ENCODE measurements around the gene HOXD4. TPM values are rescaled to one million over a fixed set of nuclear protein-coding genes. Genes with fewer than 3 reads are reported as not detected.

The HOXD4 gene
- total and polyA plus RNA-seq, 2 donors, result 2.0 to 4.0 TPM

- H3K27ac ChIP-seq (ENCODE audit: low read depth), result peak overlapping the region; percentile 66
Observed at GRCh38 chr2:176177580-176178037, 26.3 kb downstream of the HOXD4 start.

GRCh38 chr2:176178038-176178756, 26.8 kb downstream of the HOXD4 start:
- Histone ChIP-seq H3K4me3 (ENCODE audit: low read depth, low read length) (peak overlapping the region; percentile 28), H3K36me3 (ENCODE audit: insufficient read depth) (no peaks in the 10 kb centered on the region), H3K27ac (ENCODE audit: low read depth) (peak overlapping the region; percentile 83), H3K4me1 (ENCODE audit: insufficient read depth) (no peaks in the 10 kb centered on the region)
- DNase-seq (ENCODE audit: extremely low spot score), result no peak
- WGBS, result 3% methylated on average over 68 of the region's 68 CpGs

More at GRCh38 chr2:176177580-176178037, 26.3 kb downstream of the HOXD4 start:
- 16% methylated on average over 12 of the region's 12 CpGs for WGBS
- Histone ChIP-seq H3K36me3 (ENCODE audit: insufficient read depth) (no peaks in the 10 kb centered on the region), H3K4me3 (ENCODE audit: low read depth, low read length) (peak overlapping the region; percentile 28), H3K4me1 (ENCODE audit: insufficient read depth) (no peaks in the 10 kb centered on the region)
- no peak for DNase-seq (ENCODE audit: extremely low spot score)

- no peak for DNase-seq (ENCODE audit: extremely low spot score)
- H3K4me1 ChIP-seq (ENCODE audit: insufficient read depth), result no peaks in the 10 kb centered on the region
- H3K27ac ChIP-seq (ENCODE audit: low read depth), result peak overlapping the region; percentile 83
- H3K4me3 ChIP-seq (ENCODE audit: low read depth, low read length), result peak overlapping the region; percentile 28
- H3K36me3 ChIP-seq (ENCODE audit: insufficient read depth), result no peaks in the 10 kb centered on the region
- WGBS, result 27% methylated on average over 7 of the region's 7 CpGs
Observed at GRCh38 chr2:176178757-176179295, 27.5 kb downstream of the HOXD4 start.

- Histone ChIP-seq H3K4me3 (ENCODE audit: low read depth, low read length) (no peak overlapping the region), H3K4me1 (ENCODE audit: insufficient read depth) (no peaks in the 10 kb centered on the region), H3K27ac (ENCODE audit: low read depth) (no peak overlapping the region), H3K36me3 (ENCODE audit: insufficient read depth) (no peaks in the 10 kb centered on the region)
- 77% methylated on average over 3 of the region's 3 CpGs for WGBS
- no peak for DNase-seq (ENCODE audit: extremely low spot score)
Observed at GRCh38 chr2:176181551-176181950, 30.2 kb downstream of the HOXD4 start.

GRCh38 chr2:176182671-176183070, 31.3 kb downstream of the HOXD4 start:
- Histone ChIP-seq H3K4me3 (ENCODE audit: low read depth, low read length) (no peak overlapping the region), H3K27ac (ENCODE audit: low read depth) (no peak overlapping the region), H3K4me1 (ENCODE audit: insufficient read depth) (no peaks in the 10 kb centered on the region), H3K36me3 (ENCODE audit: insufficient read depth) (no peaks in the 10 kb centered on the region)
- DNase-seq (ENCODE audit: extremely low spot score), result no peak
- WGBS, result 85% methylated on average over 3 of the region's 3 CpGs

GRCh38 chr2:176184749-176185148, 33.4 kb downstream of the HOXD4 start:
- H3K4me3 ChIP-seq (ENCODE audit: low read depth, low read length), result no peak overlapping the region
- 59% methylated on average over 2 of the region's 2 CpGs for WGBS
- no peak for DNase-seq (ENCODE audit: extremely low spot score)
- no peak overlapping the region for H3K27ac ChIP-seq (ENCODE audit: low read depth)
- H3K36me3 ChIP-seq (ENCODE audit: insufficient read depth), result no peaks in the 10 kb centered on the region
- peaks cover 3% of the 10 kb centered on the region for H3K4me1 ChIP-seq (ENCODE audit: insufficient read depth)

- DNase-seq (ENCODE audit: extremely low spot score), result no peak
- Histone ChIP-seq H3K4me1 (ENCODE audit: insufficient read depth) (peaks cover 5% of the 10 kb centered on the region), H3K36me3 (ENCODE audit: insufficient read depth) (no peaks in the 10 kb centered on the region), H3K27ac (ENCODE audit: low read depth) (no peak overlapping the region), H3K4me3 (ENCODE audit: low read depth, low read length) (no peak overlapping the region)
- WGBS, result 86% methylated on average over 2 of the region's 2 CpGs
Observed at GRCh38 chr2:176186024-176186423, 34.7 kb downstream of the HOXD4 start.

- Histone ChIP-seq H3K4me3 (ENCODE audit: low read depth, low read length) (peak overlapping the region; percentile 48), H3K27ac (ENCODE audit: low read depth) (no peak overlapping the region), H3K36me3 (ENCODE audit: insufficient read depth) (no peaks in the 10 kb centered on the region), H3K4me1 (ENCODE audit: insufficient read depth) (peaks cover 5% of the 10 kb centered on the region)
- no peak for DNase-seq (ENCODE audit: extremely low spot score)
- WGBS, result 7% methylated on average over 13 of the region's 13 CpGs
Observed at GRCh38 chr2:176187200-176187898, 36.0 kb downstream of the HOXD4 start.

- under 1% methylated on average over 68 of the region's 68 CpGs for WGBS
- Histone ChIP-seq H3K4me3 (ENCODE audit: low read depth, low read length) (peak within 1 kb of the TSS; percentile 48), H3K4me1 (ENCODE audit: insufficient read depth) (peaks cover 5% of the 10 kb centered on the region), H3K36me3 (ENCODE audit: insufficient read depth) (no peaks in the 10 kb centered on the region), H3K27ac (ENCODE audit: low read depth) (peak within 1 kb of the TSS; percentile 46)
- DNase-seq (ENCODE audit: extremely low spot score), result no peak
Observed at GRCh38 chr2:176187899-176188773, 36.8 kb downstream of the HOXD4 start, which contains the start of gene HOXD1. Gene HOXD1, plus strand, starts transcription at chr2:176188668. Its CDS starts 134 bp downstream, at chr2:176188802.

GRCh38 chr2:176188774-176189680, 37.7 kb downstream of the HOXD4 start:
- Histone ChIP-seq H3K27ac (ENCODE audit: low read depth) (peak overlapping the region; percentile 46), H3K4me1 (ENCODE audit: insufficient read depth) (peaks cover 5% of the 10 kb centered on the region), H3K36me3 (ENCODE audit: insufficient read depth) (no peaks in the 10 kb centered on the region), H3K4me3 (ENCODE audit: low read depth, low read length) (peak overlapping the region; percentile 48)
- no peak for DNase-seq (ENCODE audit: extremely low spot score)
- 1% methylated on average over 98 of the region's 98 CpGs for WGBS

- peak overlapping the region; percentile 48 for H3K4me3 ChIP-seq (ENCODE audit: low read depth, low read length)
- peaks cover 5% of the 10 kb centered on the region for H3K4me1 ChIP-seq (ENCODE audit: insufficient read depth)
- WGBS, result 14% methylated on average over 28 of the region's 28 CpGs
Observed at GRCh38 chr2:176189681-176190641, 38.6 kb downstream of the HOXD4 start.

More at GRCh38 chr2:176189681-176190641, 38.6 kb downstream of the HOXD4 start:
- H3K36me3 ChIP-seq (ENCODE audit: insufficient read depth), result no peaks in the 10 kb centered on the region
- no peak overlapping the region for H3K27ac ChIP-seq (ENCODE audit: low read depth)
- no peak for DNase-seq (ENCODE audit: extremely low spot score)
